ENCODE results near the gene H3-3A. TPM values are rescaled to one million over a fixed set of nuclear protein-coding genes. Genes with fewer than 3 reads are reported as not detected.

Gene H3-3A
- total RNA-seq, 1 donor from 2014 or later, result 214 TPM

DNA sequence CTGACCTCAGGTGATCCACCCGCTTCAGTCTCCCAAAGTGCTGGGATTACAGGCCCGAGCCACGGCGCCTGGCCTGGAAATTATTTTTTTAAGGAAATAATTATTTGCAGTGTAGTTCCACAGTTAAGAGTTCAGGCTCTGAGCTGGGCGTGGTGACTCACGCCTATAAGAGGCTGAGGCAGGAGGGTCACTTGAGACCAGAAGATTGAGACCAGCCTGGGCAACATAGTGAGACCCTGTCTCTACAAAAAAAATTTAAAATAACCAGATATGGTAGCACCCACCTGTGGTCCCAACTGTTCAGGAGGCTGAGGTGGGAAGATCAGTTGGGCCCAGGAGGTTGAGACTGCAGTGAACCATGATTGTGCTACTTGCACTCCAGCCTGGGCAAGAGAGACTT lies 13.9 kb downstream of the H3-3A start:
- no peak for DNase-seq (ENCODE audit: low spot score in 2 of 2)
- no peak overlapping the region for H3K4me3 ChIP-seq
- TF ChIP-seq, protein P1, sequence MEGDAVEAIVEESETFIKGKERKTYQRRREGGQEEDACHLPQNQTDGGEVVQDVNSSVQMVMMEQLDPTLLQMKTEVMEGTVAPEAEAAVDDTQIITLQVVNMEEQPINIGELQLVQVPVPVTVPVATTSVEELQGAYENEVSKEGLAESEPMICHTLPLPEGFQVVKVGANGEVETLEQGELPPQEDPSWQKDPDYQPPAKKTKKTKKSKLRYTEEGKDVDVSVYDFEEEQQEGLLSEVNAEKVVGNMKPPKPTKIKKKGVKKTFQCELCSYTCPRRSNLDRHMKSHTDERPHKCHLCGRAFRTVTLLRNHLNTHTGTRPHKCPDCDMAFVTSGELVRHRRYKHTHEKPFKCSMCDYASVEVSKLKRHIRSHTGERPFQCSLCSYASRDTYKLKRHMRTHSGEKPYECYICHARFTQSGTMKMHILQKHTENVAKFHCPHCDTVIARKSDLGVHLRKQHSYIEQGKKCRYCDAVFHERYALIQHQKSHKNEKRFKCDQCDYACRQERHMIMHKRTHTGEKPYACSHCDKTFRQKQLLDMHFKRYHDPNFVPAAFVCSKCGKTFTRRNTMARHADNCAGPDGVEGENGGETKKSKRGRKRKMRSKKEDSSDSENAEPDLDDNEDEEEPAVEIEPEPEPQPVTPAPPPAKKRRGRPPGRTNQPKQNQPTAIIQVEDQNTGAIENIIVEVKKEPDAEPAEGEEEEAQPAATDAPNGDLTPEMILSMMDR (IDR thresholded peaks at IDR 0.05), result no peak
- intact Hi-C loops (cut with DNase I), result no loop called here
- no peaks in the 10 kb centered on the region for H3K27me3 ChIP-seq
- no peaks in the 10 kb centered on the region for H3K4me1 ChIP-seq
- no peak overlapping the region for H3K27ac ChIP-seq
- H3K9me3 ChIP-seq, result no peaks in the 10 kb centered on the region
- H3K36me3 ChIP-seq, result peaks cover 15 to 30% of the 10 kb centered on the region in 2 donors

DNA sequence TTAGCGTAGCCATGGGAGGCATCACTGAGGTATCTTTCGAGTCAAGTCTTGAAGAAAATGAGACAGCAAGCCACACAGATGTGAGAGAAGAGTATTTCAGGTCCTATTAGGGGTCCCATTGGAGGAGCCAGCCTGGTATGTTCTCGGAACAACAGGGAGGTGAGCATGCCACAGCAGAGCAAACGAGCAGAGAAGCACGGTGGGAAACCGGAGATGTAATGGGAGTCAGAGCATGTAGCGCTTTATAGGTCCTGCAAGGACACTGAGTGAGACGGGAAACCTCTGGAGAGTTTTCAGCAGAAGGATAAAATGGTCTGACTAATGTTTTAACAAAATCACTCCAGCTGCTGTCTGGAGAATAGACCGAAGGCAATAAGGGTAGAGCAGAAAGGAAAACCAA lies 15.9 kb downstream of the H3-3A start:
- TF ChIP-seq, protein P1 (IDR thresholded peaks at IDR 0.05), result no peak
- Histone ChIP-seq H3K4me3 (no peak overlapping the region), H3K9me3 (no peaks in the 10 kb centered on the region), H3K36me3 (peaks cover 6 to 15% of the 10 kb centered on the region in 2 donors), H3K27ac (no peak overlapping the region), H3K4me1 (peaks cover 4 to 8% of the 10 kb centered on the region in 2 donors), H3K27me3 (no peaks in the 10 kb centered on the region)
- intact Hi-C loops (cut with DNase I), result no loop called here
- DNase-seq (ENCODE audit: low spot score in 2 of 2), result no peak

DNA sequence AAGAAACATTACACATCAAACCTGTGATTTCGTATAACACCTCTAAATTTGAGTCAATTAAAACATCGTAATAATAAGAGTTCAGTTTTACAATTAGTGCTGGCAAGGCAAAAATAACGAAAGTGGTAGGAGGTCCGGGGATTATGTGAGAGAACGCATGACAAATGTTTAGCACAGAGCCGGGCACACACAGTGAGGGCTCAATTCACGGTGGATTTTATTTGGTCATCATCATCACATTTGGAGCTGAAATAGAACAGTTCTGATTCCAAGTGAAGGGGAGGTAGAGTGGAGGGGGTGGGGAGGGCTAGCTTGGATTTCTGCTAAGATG lies 20.0 kb downstream of the H3-3A start:
- Histone ChIP-seq H3K4me1 (peaks cover 4 to 11% of the 10 kb centered on the region in 2 donors), H3K36me3 (no peaks in the 10 kb centered on the region), H3K27ac (peak overlapping the region; percentile 75 to 85), H3K9me3 (no peaks in the 10 kb centered on the region), H3K27me3 (no peaks in the 10 kb centered on the region), H3K4me3 (peak overlapping the region; percentile 83 to 92)
- no peak for DNase-seq (ENCODE audit: low spot score in 2 of 2)
- TF ChIP-seq, protein P1 (IDR thresholded peaks at IDR 0.05), result no peak
- intact Hi-C loops (cut with DNase I), result loop anchor here (5.0 kb wide), 1 partner anchor 105 kb away; the partner anchor contains the start of gene ACBD3

DNA sequence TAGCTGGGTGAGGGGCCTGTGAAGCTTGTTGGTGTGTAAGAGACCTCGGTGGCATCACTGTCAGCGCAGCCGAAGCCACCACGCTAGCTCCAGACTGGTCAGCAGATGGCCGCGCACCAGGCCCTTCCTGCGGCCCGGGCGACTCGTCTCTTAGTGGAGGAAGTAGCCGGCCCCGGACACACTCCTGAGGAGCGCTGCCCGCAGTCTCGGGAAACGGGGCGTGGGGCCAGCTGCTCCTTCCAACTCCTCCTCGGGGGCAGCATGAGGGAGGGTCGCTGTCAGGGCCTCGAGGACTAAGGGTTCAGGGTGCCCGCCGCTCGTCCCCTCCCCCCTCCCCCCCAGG lies 20.4 kb downstream of the H3-3A start:
- Histone ChIP-seq H3K9me3 (no peaks in the 10 kb centered on the region), H3K4me3 (peak overlapping the region; percentile 83 to 92), H3K36me3 (no peaks in the 10 kb centered on the region), H3K4me1 (peaks cover 4 to 11% of the 10 kb centered on the region in 2 donors), H3K27ac (peak overlapping the region; percentile 75 to 85), H3K27me3 (no peaks in the 10 kb centered on the region)
- DNase-seq (ENCODE audit: low spot score in 2 of 2), result peak in 1 of 2 donors; percentile 83
- TF ChIP-seq, protein P1 (IDR thresholded peaks at IDR 0.05), result no peak
- intact Hi-C loops (cut with DNase I), result loop anchor here (1.0 to 5.0 kb wide), 4 partner anchors 20 to 104 kb away; partner anchors contain the start of gene ACBD3

DNA sequence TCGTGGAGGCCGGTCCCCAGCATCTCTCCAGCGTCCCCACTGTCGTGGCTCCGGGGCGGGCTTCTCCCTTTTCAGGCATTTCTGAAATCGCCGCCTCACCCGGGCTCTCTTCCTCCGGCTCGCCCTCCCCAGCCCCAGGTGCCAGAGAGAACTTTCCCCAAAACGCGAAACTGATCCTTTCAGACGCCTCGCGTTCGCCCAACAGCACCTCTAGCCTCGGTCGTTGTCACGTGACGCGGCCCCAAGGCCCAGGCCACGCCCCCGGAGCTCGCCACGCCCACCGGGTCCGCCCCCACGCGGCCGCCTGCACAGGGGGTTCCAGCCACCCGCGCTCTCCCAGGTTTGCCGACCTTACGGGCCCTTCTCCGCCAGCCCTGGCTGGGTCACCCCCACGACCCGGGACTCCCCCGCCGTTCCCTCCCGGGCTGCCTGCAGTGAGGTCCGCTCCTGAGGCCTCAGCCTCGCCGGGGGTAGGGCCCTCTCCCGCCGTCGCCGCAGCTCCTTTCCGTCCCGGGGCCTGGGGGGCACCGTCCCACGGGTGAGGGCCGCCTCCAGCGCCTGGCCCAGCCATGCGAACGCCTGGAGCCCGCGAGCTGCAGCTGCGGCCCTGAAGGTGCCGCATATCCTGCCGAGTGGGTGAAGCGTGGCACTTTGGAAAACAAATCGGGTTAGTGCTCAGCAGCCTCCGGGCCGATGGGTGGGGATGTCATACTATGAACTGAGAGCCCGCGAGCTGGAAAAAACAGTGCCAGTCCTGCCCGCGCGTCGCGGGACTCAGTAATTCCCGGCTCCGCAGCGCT lies 21.0 kb downstream of the H3-3A start:
- no peaks in the 10 kb centered on the region for H3K36me3 ChIP-seq
- peak overlapping the region; percentile 75 to 85 for H3K27ac ChIP-seq
- no peaks in the 10 kb centered on the region for H3K27me3 ChIP-seq
- no peaks in the 10 kb centered on the region for H3K9me3 ChIP-seq
- H3K4me1 ChIP-seq, result peaks cover 4 to 11% of the 10 kb centered on the region in 2 donors
- TF ChIP-seq, protein P1 (IDR thresholded peaks at IDR 0.05), result peak in 2 of 3 experiments; percentile 13 to 20
- peak overlapping the region; percentile 83 to 92 for H3K4me3 ChIP-seq
- DNase-seq (ENCODE audit: low spot score in 2 of 2), result peak; percentile 60 to 94
- intact Hi-C loops (cut with DNase I), result loop anchor here (1.0 to 5.0 kb wide), 4 partner anchors 20 to 104 kb away; partner anchors contain the start of gene ACBD3
